Spleen (tissue), 11 donors: ENCODE results near the gene ATXN1. TPM values are rescaled to one million over a fixed set of nuclear protein-coding genes. Genes with fewer than 3 reads are reported as not detected.

ENCODE experiments used
- DNase-seq: peaks from one replicate; pipeline ENCODE4 v3.0.0-alpha.2; 2020
- H3K27ac ChIP-seq, 8 donors: fragments of 200-600 bp; sonication (generic) in 7 of 8; 1 replicate in 4 of 8; 2 replicates in 4 of 8; pipeline versions ENCODE4 v1.5.0 to v1.8.0; 2016 to 2021; ENCODE audit warnings: inconsistent platforms in 4 of 8, mild to moderate bottlenecking in 4 of 8, moderate library complexity in 1 of 8
- H3K27me3 ChIP-seq, 7 donors: fragments of 200-600 bp; sonication (generic) in 6 of 7; replicated peaks in 1 of 7; 1 replicate in 4 of 7; 2 replicates in 3 of 7; pipeline versions ENCODE4 v1.5.0 to v1.8.0; 2016 to 2021; ENCODE audit warnings: inconsistent platforms in 3 of 7, mild to moderate bottlenecking in 1 of 7
- H3K36me3 ChIP-seq, 6 donors: fragments of 200-600 bp; sonication (generic) in 5 of 6; 1 replicate in 4 of 6; 2 replicates in 2 of 6; pipeline versions ENCODE4 v1.5.0 to v1.8.0; 2016 to 2021; ENCODE audit warnings: inconsistent platforms in 2 of 6
- H3K4me1 ChIP-seq, 6 donors: fragments of 200-600 bp; sonication (generic) in 5 of 6; 1 replicate in 3 of 6; 2 replicates in 3 of 6; pipeline versions ENCODE4 v1.5.0 to v1.8.0; 2016 to 2021; ENCODE audit warnings: inconsistent platforms in 3 of 6
- H3K4me3 ChIP-seq, 8 donors: fragments of 200-600 bp; sonication (generic) in 7 of 8; 1 replicate in 4 of 8; 2 replicates in 4 of 8; pipeline versions ENCODE4 v1.5.0 to v1.8.0; 2016 to 2021; ENCODE audit warnings: inconsistent platforms in 4 of 8, mild to moderate bottlenecking in 4 of 8, moderate library complexity in 2 of 8
- H3K9me3 ChIP-seq, 8 donors: fragments of 200-600 bp; sonication (generic) in 7 of 8; 1 replicate in 4 of 8; 2 replicates in 4 of 8; pipeline versions ENCODE4 v1.5.0 to v1.8.0; 2016 to 2021; ENCODE audit warnings: inconsistent platforms in 4 of 8
- POLR2A ChIP-seq, 3 donors: fragments of 450-650 bp; IDR thresholded peaks; one replicate each; pipeline ENCODE4 v1.5.1; 2017; ENCODE audit warnings: antibody characterized with exemption in 3 of 3, mild to moderate bottlenecking in 1 of 3
- POLR2AphosphoS5 ChIP-seq, 3 donors: sonication (generic); formaldehyde crosslinking; IDR thresholded peaks; one replicate each; pipeline ENCODE4 v1.5.1; 2017; ENCODE audit warnings: antibody characterized with exemption in 3 of 3
- WGBS, 5 donors: extraction: QIAGEN DNeasy Blood & Tissue Kit in 3 of 5; methylation state at CpG; one replicate each; pipeline versions ENCODE4 v1.1.5 to v1.1.7; 2013 to 2018; 5-methylcytosine and 5-hydroxymethylcytosine counted together
- intact Hi-C: fragments of 100-400 bp; cut with DNase I; formaldehyde crosslinking; loops from one replicate; pipeline ENCODE4 v1.15.0; 2023; ENCODE audit warnings: low total_unique reads
- polyA plus RNA-seq, 3 donors: library from polyadenylated mRNA; stranded (reverse); fragments of 200-250 nt; gene quantifications; one replicate each; pipeline ENCODE4 v1.2.1, GENCODE V29; 2013
- total RNA-seq, 7 donors: library from RNA; depleted of rRNA in 3 of 7; stranded (reverse); fragments of >200 nt in 3 of 7; fragmentation: NEBNext Ultra II Directional in 4 of 7; extraction: Animal tissue kit (Norgen Biotek cat#: 25700) in 4 of 7; gene quantifications; one replicate each; pipeline versions ENCODE4 v1.1.0 to v1.2.1, GENCODE V29; 2016 to 2021
- TF ChIP-seq, protein P1 (sequence below), 11 experiments: fragments of 200-600 bp in 7 of 11; fragments of 450-650 bp in 4 of 11; sonication (generic) in 4 of 11; IDR thresholded peaks in 8 of 11; conservative IDR thresholded peaks in 3 of 11; 1 replicate in 7 of 11; 2 replicates in 4 of 11; pipeline versions ENCODE4 v1.4.0 to v1.8.0; 2016 to 2021; ENCODE audit warnings: antibody characterized with exemption in 11 of 11, inconsistent platforms in 4 of 11, mild to moderate bottlenecking in 1 of 11
- donor health status: healthy with polysubstance abuse.
- donor health status: DM: no; HTN: no; CAD: no; lungs with moderate emphysema.
- donor health status: DM: no; HTN: no; CAD: no.
- donor health status: Bipolar disorder and iron deficiency.
- donor health status: healthy.
- donor health status: DM: no; HTN: no; CAD: no.
- donor health status: DM: yes; HTN: yes; CAD: no.

Gene ATXN1
- total and polyA plus RNA-seq, 10 donors, result 3.5 to 123 (median 73.9) TPM

DNA sequence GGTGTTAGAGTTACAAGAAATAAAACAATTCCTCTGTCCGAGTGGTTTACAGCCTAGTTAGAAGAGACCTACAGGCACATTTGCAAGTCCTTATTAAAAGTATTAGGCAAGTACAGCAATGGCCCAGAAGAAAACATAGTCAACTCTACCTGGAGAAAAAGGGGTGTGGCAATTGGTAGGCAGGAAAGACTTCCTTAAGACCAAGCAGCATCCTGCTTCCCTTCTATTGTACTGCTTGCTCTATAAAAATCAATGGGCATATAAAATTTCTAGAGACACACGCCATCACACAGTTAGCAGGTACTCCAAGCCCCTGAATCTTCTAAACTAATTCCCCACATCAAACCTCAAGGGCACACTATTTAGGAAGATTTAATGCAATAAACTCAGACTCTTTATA is 185.6 kb downstream of the ATXN1 start:
- Histone ChIP-seq H3K9me3 (no peaks in the 10 kb centered on the region), H3K4me1 (peaks cover 0 to 9% (median 0%) of the 10 kb centered on the region in 6 donors), H3K27me3 (no peaks in the 10 kb centered on the region), H3K36me3 (peaks cover 0 to 26% (median 0%) of the 10 kb centered on the region in 6 donors), H3K27ac (no peak overlapping the region), H3K4me3 (no peak overlapping the region)
- TF ChIP-seq POLR2A (IDR thresholded peaks at IDR 0.05) (no peak), POLR2AphosphoS5 (IDR thresholded peaks at IDR 0.05) (no peak)
- TF ChIP-seq, protein P1, sequence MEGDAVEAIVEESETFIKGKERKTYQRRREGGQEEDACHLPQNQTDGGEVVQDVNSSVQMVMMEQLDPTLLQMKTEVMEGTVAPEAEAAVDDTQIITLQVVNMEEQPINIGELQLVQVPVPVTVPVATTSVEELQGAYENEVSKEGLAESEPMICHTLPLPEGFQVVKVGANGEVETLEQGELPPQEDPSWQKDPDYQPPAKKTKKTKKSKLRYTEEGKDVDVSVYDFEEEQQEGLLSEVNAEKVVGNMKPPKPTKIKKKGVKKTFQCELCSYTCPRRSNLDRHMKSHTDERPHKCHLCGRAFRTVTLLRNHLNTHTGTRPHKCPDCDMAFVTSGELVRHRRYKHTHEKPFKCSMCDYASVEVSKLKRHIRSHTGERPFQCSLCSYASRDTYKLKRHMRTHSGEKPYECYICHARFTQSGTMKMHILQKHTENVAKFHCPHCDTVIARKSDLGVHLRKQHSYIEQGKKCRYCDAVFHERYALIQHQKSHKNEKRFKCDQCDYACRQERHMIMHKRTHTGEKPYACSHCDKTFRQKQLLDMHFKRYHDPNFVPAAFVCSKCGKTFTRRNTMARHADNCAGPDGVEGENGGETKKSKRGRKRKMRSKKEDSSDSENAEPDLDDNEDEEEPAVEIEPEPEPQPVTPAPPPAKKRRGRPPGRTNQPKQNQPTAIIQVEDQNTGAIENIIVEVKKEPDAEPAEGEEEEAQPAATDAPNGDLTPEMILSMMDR (IDR thresholded peaks at IDR 0.05 in 8 of 11, conservative IDR thresholded peaks at IDR 0.05 in 3 of 11), result no peak
- no peak for DNase-seq
- intact Hi-C loops, result no loop called here
- 94 to 100% (median 98%) methylated on average over 2 of the region's 2 CpGs for WGBS, 5 donors

DNA sequence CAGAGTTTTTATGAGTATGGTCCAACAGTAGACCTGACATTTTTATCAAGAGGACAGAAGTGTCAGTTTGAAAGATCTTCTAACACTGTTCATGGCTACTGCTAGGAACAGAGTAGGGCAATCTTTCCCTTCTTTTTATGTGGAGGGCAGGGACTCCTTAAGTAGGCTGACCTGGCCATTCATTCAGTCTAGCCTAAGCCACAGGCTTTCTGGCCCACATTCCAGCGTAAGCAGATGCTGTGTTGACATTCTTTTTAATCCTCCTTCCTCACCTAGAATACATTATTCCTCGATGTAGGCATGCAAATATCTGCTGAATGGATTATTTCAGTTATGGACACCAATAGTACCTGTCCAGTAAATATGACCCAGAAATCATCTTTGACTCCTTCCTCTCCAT is 188.3 kb downstream of the ATXN1 start:
- no peak overlapping the region for H3K27ac ChIP-seq
- H3K4me3 ChIP-seq, result no peak overlapping the region
- peaks cover 0 to 15% (median 0%) of the 10 kb centered on the region in 6 donors for H3K36me3 ChIP-seq
- H3K4me1 ChIP-seq, result peaks cover 0 to 9% (median 0%) of the 10 kb centered on the region in 6 donors
- intact Hi-C loops, result no loop called here
- no peak for TF ChIP-seq POLR2AphosphoS5 (IDR thresholded peaks at IDR 0.05)
- TF ChIP-seq, protein P1 (IDR thresholded peaks at IDR 0.05 in 8 of 11, conservative IDR thresholded peaks at IDR 0.05 in 3 of 11), result no peak
- TF ChIP-seq POLR2A (IDR thresholded peaks at IDR 0.05), result no peak
- no peaks in the 10 kb centered on the region for H3K9me3 ChIP-seq
- 93 to 98% (median 94%) methylated on average over 2 of the region's 2 CpGs for WGBS, 5 donors
- DNase-seq, result no peak
- no peaks in the 10 kb centered on the region for H3K27me3 ChIP-seq

DNA sequence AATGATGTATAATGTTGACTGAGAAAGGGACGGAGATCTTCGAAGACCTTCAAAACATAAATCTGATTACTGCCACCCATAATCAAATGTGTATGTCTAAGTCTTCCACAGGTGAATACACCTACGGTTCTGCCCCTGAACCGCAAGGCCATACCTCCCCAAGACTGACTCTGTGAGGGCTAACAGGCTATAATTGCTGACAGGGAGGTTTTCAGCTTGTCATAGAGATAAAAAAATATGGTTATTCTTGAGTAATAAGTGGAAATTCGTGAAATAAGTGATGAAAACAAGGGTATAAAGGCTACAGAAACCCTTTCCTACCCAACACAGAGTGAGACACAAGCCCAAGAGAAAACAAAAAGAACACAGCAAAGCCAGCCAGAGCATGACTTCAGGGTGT is 188.9 kb downstream of the ATXN1 start:
- peaks cover 0 to 9% (median 0%) of the 10 kb centered on the region in 6 donors for H3K4me1 ChIP-seq
- H3K27ac ChIP-seq, result no peak overlapping the region
- intact Hi-C loops, result no loop called here
- no peak for DNase-seq
- 88 to 94% (median 91%) methylated on average over 5 of the region's 5 CpGs for WGBS, 5 donors
- no peaks in the 10 kb centered on the region for H3K9me3 ChIP-seq
- H3K4me3 ChIP-seq, result no peak overlapping the region
- H3K27me3 ChIP-seq, result no peaks in the 10 kb centered on the region
- TF ChIP-seq POLR2A (IDR thresholded peaks at IDR 0.05) (no peak), POLR2AphosphoS5 (IDR thresholded peaks at IDR 0.05) (no peak)
- TF ChIP-seq, protein P1 (IDR thresholded peaks at IDR 0.05 in 8 of 11, conservative IDR thresholded peaks at IDR 0.05 in 3 of 11), result no peak
- H3K36me3 ChIP-seq, result peaks cover 0 to 15% (median 0%) of the 10 kb centered on the region in 6 donors

DNA sequence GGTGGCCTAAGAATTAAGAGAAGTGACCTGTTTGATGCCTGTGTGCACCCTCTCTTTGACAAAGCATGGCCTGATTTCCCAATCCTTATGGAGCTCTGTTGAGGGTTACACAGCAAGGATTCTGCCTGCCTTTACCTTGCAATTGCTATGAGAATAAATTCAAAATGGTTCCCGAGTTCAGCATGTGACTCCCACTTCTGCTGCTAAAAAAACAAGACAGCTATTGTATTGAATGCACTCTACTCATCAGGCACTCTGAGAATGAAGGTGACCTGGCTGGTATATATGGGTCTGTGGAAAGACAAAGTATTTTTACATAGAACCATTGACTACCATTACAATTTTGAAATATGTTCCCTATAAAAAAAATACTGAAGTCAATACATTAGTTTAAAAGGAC is 190.3 kb downstream of the ATXN1 start:
- DNase-seq, result no peak
- H3K4me3 ChIP-seq, result no peak overlapping the region
- TF ChIP-seq POLR2AphosphoS5 (IDR thresholded peaks at IDR 0.05), result no peak
- TF ChIP-seq, protein P1 (IDR thresholded peaks at IDR 0.05 in 8 of 11, conservative IDR thresholded peaks at IDR 0.05 in 3 of 11), result no peak
- TF ChIP-seq POLR2A (IDR thresholded peaks at IDR 0.05), result no peak
- H3K36me3 ChIP-seq, result peaks cover 0 to 15% (median 0%) of the 10 kb centered on the region in 6 donors
- H3K27me3 ChIP-seq, result no peaks in the 10 kb centered on the region
- WGBS, 5 donors, result 86 to 97% (median 93%) methylated on average over 1 of the region's 1 CpG
- H3K27ac ChIP-seq, result no peak overlapping the region
- no peaks in the 10 kb centered on the region for H3K9me3 ChIP-seq
- peaks cover 0 to 7% (median 0%) of the 10 kb centered on the region in 6 donors for H3K4me1 ChIP-seq
- intact Hi-C loops, result no loop called here
